Epithelial cell of esophagus (primary cell): ENCODE measurements around the gene BAHD1.

Source experiments
- DNase-seq: peaks from one replicate; pipeline ENCODE4 v3.0.0; 2010; ENCODE audit warnings: low read depth
- H3K4me3 ChIP-seq: 2 replicates; pipeline ENCODE4 v1.5.1; 2011; ENCODE audit warnings: mild to moderate bottlenecking, low read length, control low read depth
- CTCF ChIP-seq: IDR thresholded peaks from 2 replicates; pipeline ENCODE4 v1.5.1; 2011; ENCODE audit warnings: low read depth, mild to moderate bottlenecking, low read length, control low read depth, inconsistent platforms; ENCODE audit not compliant: insufficient read depth; ENCODE audit errors: missing control alignments

BAHD1 gene

GRCh38 chr15:40405501-40406381, 35.0 kb upstream of the BAHD1 start, which contains the start of gene IVD:
Gene IVD (plus strand): TSS chr15:40405795. CDS start chr15:40405828, 33 bp downstream.
- TF ChIP-seq CTCF: no peak
- DNase-seq: peak; percentile 90
- peak within 1 kb of the TSS; percentile 42 for H3K4me3 ChIP-seq

GRCh38 chr15:40407330-40407990, 33.3 kb upstream of the BAHD1 start:
- no peak for TF ChIP-seq CTCF
- H3K4me3 ChIP-seq: no peak overlapping the region
- DNase-seq: no peak

- no peak overlapping the region for H3K4me3 ChIP-seq
- no peak for TF ChIP-seq CTCF
- DNase-seq: no peak
These were observed 31.4 kb upstream of the BAHD1 start for GRCh38 chr15:40409366-40409765.

- H3K4me3 ChIP-seq: no peak overlapping the region
- TF ChIP-seq CTCF: no peak
- DNase-seq: no peak
These were observed 30.3 kb upstream of the BAHD1 start for GRCh38 chr15:40410476-40410875.

- no peak for DNase-seq
- no peak for TF ChIP-seq CTCF
These were observed 28.5 kb upstream of the BAHD1 start for GRCh38 chr15:40412095-40412759.

GRCh38 chr15:40413036-40413435, 27.7 kb upstream of the BAHD1 start:
- no peak for DNase-seq
- TF ChIP-seq CTCF: no peak

More at GRCh38 chr15:40412095-40412759, 28.5 kb upstream of the BAHD1 start:
- H3K4me3 ChIP-seq: no peak overlapping the region

More at GRCh38 chr15:40413036-40413435, 27.7 kb upstream of the BAHD1 start:
- no peak overlapping the region for H3K4me3 ChIP-seq
